CD4-positive, alpha-beta T cell treated with Interleukin-15 for 1 hour (primary cell): ENCODE measurements around the gene PLEK.
A peak's percentile ranks its signal among the peaks of the same experiment; 100 is the strongest.
"Not testable (repeated sequence)": the region's sequence is repeated elsewhere in the genome, so short reads cannot be mapped to it uniquely, and the experiment has no call there.

ENCODE experiments used
- DNase-seq: peaks from one replicate; pipeline ENCODE4 v3.0.0-alpha.2; 2020

The PLEK gene

DNA sequence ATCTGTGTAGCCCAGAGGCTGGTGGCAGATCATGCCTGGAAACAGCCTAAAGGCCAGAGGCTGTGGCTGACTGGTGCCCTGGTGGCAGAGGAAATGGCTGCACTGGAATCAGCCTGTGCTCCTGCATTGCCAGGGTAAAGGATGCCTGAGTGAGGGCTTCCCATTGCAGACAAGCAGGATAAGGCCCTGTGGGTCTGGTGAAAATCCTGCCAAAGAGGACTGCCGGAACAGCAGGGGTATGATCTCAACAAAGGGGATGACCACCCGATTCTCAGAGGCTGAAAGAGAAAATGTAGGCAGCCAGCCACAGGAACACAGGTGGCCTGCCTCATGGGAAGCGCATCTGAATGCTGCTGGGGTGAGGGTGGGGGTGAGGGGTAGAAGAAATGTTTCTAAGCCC is 53.8 kb downstream of the PLEK start:
- DNase-seq = no peak

DNA sequence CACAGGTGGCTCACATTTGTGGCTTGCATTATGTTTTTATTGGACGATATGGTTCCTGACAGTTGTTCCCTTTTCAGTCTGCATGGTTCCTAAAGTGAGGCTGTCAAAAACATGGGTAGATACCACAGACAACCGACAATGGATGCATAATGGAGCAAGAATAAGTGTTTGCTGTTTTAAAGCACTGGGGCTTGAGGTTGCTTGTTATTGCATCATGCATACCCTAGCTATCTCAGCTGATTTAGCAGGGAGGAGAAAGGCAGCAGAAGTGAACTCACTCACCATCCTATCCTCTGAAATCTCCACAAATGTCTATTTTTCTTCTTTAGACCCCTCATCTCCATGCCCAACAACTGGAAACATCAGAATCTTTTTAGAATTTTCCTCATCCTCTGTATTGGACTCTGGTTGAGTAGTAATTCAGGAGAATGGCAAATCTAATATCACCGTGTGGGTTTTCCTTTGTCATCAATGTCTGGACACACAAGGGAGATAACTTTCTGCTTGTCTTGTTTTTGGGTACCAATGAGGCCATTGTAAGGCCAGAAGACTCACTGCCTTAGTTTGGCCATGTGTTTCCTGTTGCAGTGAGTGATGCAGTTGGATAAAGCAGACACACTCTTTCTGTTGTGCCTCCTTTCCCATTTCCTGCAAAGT is 55.3 kb downstream of the PLEK start:
- no peak for DNase-seq

GRCh38 chr2:68423966-68424650 is 59.0 kb downstream of the PLEK start:
- DNase-seq = no peak

- DNase-seq = no peak
Observed at GRCh38 chr2:68425503-68425902, 60.4 kb downstream of the PLEK start.

GRCh38 chr2:68426446-68426845 is 61.4 kb downstream of the PLEK start:
- no peak for DNase-seq

- DNase-seq = no peak
Observed at GRCh38 chr2:68426848-68427579, 61.9 kb downstream of the PLEK start.

DNA sequence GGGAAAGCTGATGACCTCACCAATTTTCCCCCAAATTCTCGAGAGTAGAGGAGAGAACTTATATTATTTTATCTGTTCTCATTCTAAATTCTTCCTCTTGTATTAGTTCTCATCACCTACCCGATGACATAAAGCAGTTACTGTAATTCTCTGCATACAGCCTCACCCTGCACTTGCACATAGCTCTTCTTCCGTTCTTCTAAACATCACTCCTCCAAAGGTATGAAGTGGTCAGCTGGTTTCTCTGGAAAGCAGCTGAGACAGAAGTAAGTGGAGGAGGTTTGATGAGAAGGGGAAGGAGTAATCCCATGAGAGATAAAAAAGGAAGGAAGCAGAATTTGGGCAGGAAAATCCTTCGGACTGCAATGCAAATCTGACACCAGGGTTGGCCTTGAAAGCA is 63.0 kb downstream of the PLEK start:
- no peak for DNase-seq

DNA sequence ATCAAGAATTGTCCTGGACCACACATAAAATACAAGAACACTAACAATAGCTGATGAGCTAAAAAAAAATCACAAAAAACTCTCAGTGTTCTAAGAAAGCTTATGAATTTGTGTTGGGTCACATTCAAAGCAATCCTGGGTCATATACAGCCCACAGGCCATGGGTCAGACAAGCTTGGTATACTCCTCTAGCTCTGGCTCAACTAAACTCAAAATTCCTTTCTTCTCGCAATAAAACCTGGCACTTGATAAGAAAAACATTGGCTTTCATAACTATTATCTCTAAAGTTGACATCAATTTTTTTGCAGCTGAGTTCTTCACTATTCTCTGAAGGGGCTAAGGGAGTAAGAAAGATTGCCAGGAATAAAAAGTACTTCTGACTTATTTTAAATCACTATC is 63.7 kb downstream of the PLEK start:
- DNase-seq = no peak

- no peak for DNase-seq
Observed at GRCh38 chr2:68429311-68429826, 64.3 kb downstream of the PLEK start.

- no peak for DNase-seq
Observed at GRCh38 chr2:68431316-68431972, 66.4 kb downstream of the PLEK start.

DNA sequence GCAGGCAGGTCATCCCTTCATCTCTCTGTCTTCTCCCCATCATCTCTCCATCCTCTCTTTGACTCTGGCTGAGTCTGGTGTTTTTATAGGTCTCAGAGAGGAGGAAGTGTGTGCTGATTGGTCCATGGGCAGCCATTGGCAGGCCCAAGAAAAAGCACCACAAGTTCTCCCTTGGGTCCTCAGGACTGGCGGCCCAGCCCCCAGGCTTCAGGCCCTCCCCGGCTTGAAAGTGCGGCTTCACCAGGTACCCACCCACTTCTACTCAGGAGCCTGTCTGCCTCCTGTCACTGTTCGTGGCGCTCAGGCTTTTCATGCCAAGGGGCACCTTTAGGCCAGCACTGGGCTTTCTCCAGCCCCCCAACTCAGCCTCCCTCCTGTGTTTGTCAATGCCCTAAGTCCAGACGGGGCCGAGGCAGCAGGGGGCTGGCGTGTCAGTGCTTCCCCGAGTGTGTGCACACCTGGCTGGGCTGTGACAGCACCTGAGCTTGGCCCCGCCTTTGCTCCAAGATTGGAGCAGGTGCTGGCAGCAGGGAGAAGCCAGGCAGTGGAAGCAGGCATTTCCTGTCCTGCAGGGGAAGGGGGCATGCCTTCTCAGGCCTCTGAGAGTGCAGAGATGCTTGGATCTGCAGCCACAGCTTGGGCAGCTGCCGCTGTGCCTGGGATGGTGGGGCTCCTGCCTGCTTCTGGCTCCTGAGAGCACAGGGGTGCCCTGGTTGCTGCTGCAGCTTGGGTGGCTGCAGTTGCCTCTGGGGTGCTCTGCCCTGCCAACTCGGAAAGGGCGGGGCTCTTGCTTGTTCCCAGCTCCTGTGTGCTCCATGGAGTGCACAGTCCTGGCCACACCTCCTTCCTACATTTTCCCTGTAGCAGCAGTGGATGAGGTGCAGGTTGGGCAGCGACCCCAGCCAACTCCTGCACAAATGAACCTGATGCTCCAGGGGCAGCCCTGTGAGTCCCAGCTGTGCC is 67.9 kb downstream of the PLEK start:
- no peak for DNase-seq

- DNase-seq = no peak
Observed at GRCh38 chr2:68434981-68435380, 69.9 kb downstream of the PLEK start.

DNA sequence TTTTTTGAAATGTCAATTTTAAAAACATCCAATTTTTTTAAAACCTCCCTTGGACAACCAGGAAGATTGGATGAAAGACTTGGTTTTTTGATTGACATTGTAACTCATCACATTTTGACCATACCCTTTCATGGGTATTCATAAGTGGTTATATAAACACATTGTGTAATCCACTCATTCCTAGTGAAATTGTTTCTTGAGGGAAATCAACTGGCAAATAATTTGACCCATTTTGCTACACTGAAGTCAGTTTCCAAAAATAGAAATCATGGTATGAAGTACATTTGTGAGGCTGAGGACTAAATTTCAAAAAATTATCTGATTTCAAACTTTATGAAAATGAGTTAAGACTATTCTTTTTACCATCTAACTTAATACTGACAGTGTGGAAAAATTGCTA is 70.5 kb downstream of the PLEK start:
- no peak for DNase-seq

DNA sequence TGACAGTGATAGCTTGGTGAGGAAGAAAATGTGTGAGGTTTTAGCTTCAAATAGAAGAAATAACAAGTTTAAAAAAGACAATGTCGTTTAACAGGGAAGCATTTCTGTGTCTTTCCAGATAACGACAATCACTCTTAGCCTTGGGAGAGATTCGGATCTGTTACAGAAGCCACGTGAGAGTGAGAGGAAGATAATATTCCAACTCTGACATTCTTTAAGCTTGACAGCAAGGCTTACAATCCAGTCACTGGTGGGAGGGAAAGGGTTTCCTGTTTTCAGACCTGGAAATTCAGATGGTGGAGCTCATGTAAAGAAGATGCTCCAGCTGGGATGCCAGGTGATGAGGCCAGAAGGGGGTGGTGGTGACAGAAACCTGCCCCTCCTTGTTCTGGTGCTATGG is 71.2 kb downstream of the PLEK start:
- no peak for DNase-seq

DNA sequence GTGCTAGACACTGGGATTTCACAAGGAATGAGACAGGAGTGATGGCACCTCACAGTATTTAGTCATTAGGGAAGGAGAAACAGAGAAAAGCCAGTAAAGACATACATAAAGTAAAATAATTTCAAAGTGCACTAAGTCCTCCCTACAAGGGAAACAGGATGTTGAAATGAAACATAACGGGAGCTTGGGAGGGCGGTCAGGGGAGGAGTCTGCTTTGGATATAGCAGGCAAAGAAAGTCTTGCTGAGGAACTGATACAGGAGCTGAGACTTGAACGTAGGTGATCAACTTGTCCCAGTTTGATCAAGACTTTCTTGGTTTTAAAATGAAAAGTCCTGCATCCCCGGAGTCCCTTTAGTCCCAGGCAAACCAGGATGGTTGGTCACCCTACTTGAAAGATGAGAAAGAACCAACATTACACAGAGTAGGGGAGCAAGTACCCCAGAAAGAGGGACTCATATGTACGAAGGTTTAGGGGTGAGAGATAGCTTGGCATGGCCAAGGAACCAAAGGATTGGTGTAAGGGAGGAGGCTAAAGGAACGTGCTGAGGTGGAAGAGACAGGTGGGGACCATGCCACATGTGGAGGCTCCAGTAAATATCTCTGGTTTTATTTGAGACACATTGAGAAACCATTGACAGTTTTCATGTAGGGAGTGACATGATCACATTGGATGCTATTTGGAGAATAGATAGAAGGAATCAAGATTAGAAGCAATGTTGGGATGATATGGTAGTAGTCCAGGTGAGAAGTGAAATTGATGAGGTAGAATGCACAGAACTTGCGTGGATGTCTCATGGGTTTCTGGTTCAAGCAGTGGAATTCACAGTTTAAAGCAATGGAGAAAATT is 73.6 kb downstream of the PLEK start:
- no peak for DNase-seq

- DNase-seq = peak; percentile 92
Observed at GRCh38 chr2:68441179-68441993, 76.3 kb downstream of the PLEK start.

DNA sequence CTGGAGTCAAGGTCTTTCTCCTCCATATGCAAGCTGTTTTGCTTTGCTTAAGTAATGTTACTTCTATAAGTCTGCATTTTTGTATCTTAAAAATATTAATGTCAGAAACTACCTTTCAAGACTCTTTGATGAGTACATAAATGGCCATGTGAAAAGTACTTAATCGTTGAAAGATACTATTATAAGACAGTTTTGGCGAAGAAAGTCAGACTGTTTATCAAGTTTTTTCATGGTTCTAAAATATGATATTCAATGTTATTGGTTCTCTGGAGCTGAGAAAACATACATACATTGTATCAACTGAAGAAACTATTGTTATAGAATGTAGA is 76.9 kb downstream of the PLEK start:
- no peak for DNase-seq

GRCh38 chr2:68446425-68446824 is 81.3 kb downstream of the PLEK start:
- not testable (repeated sequence) for DNase-seq
